Type B pancreatic cell (in vitro differentiated cells): ENCODE measurements around the gene SAMD11. TPM values are rescaled to one million over a fixed set of nuclear protein-coding genes. Genes with fewer than 3 reads are reported as not detected.

Experiments used
- DNase-seq: peaks from one replicate; pipeline ENCODE4 v3.0.0; 2021; ENCODE audit warnings: mixed read lengths; ENCODE audit not compliant: unreplicated experiment; ENCODE audit errors: extremely low spot score
- H3K27ac Mint-ChIP-seq: 2 replicates; pipeline ENCODE4 v1.8.0; 2021; ENCODE audit warnings: mild to moderate bottlenecking, mixed read lengths
- H3K27me3 Mint-ChIP-seq: 2 replicates; pipeline ENCODE4 v1.8.0; 2021; ENCODE audit warnings: mixed read lengths
- H3K36me3 Mint-ChIP-seq: 2 replicates; pipeline ENCODE4 v1.8.0; 2021; ENCODE audit warnings: mixed read lengths
- H3K4me1 Mint-ChIP-seq: one replicate; pipeline ENCODE4 v1.8.0; 2021; ENCODE audit warnings: mixed read lengths; ENCODE audit not compliant: unreplicated experiment
- H3K4me3 Mint-ChIP-seq: 2 replicates; pipeline ENCODE4 v1.8.0; 2021; ENCODE audit warnings: mild to moderate bottlenecking, mixed read lengths
- H3K9me3 Mint-ChIP-seq: 2 replicates; pipeline ENCODE4 v1.8.0; 2021; ENCODE audit warnings: mixed read lengths
- total RNA-seq: library from RNA; stranded (reverse); gene quantifications from 2 replicates; pipeline ENCODE4 v1.2.1, GENCODE V29; 2021; ENCODE audit warnings: low replicate concordance
- TF ChIP-seq, protein P1 (sequence below): fragments of 200-600 bp; sonication (generic); conservative IDR thresholded peaks from 2 replicates; pipeline ENCODE4 v1.5.0; 2021; ENCODE audit warnings: antibody characterized with exemption, mild to moderate bottlenecking

The SAMD11 gene
- total RNA-seq, 1 donor from 2014 or later, result 50.5 TPM

DNA sequence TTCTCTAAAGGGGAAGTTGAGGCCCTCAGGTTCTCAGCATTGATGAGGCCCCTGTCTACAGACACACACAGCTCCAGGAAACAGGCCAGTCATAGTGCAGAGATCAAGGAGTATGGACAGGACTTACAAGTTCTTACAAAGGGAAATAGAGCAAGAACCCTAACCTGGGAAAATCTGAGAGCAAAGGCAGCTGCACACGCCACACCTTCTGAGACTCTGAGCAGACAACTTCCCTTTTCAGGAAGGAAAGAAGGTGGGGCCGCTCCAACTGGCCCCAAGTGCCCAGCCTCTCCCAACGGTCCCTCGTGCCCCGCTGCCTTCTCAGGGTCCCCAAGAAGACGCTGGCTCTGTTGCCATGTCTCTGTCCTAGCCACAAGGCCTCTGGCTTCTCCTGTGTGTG lies 31.8 kb downstream of the SAMD11 start:
- Mint-ChIP-seq H3K27ac (no peak overlapping the region), H3K27me3 (no peaks in the 10 kb centered on the region), H3K36me3 (peaks cover 12% of the 10 kb centered on the region), H3K4me3 (peak overlapping the region; percentile 12), H3K4me1 (peaks cover 12% of the 10 kb centered on the region), H3K9me3 (no peaks in the 10 kb centered on the region)
- no peak for DNase-seq
- TF ChIP-seq, protein P1, sequence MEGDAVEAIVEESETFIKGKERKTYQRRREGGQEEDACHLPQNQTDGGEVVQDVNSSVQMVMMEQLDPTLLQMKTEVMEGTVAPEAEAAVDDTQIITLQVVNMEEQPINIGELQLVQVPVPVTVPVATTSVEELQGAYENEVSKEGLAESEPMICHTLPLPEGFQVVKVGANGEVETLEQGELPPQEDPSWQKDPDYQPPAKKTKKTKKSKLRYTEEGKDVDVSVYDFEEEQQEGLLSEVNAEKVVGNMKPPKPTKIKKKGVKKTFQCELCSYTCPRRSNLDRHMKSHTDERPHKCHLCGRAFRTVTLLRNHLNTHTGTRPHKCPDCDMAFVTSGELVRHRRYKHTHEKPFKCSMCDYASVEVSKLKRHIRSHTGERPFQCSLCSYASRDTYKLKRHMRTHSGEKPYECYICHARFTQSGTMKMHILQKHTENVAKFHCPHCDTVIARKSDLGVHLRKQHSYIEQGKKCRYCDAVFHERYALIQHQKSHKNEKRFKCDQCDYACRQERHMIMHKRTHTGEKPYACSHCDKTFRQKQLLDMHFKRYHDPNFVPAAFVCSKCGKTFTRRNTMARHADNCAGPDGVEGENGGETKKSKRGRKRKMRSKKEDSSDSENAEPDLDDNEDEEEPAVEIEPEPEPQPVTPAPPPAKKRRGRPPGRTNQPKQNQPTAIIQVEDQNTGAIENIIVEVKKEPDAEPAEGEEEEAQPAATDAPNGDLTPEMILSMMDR, result no peak

DNA sequence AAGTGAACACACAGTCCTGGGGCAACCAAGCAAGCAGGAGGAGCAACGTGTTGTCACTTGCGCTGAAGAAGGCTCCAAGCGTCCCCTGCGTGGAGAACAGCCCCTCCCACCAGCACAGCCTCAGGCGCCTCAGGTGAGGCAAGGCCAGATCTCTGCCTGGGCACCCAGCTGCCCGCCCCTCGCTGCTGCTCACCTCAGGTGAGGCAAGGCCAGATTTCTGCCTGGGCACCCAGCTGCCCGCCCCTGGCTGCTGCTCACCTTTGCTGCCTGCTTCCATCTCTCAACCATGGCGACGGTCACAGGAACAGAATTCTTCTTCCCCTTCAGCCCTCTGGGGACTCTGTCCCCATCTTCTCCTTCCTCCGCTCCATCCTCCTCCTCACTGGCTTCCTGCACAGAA lies 32.9 kb downstream of the SAMD11 start:
- Mint-ChIP-seq H3K4me1 (peaks cover 12% of the 10 kb centered on the region), H3K36me3 (peaks cover 8% of the 10 kb centered on the region), H3K9me3 (no peaks in the 10 kb centered on the region), H3K27me3 (no peaks in the 10 kb centered on the region), H3K27ac (no peak overlapping the region), H3K4me3 (no peak overlapping the region)
- TF ChIP-seq, protein P1, result no peak
- DNase-seq, result no peak

DNA sequence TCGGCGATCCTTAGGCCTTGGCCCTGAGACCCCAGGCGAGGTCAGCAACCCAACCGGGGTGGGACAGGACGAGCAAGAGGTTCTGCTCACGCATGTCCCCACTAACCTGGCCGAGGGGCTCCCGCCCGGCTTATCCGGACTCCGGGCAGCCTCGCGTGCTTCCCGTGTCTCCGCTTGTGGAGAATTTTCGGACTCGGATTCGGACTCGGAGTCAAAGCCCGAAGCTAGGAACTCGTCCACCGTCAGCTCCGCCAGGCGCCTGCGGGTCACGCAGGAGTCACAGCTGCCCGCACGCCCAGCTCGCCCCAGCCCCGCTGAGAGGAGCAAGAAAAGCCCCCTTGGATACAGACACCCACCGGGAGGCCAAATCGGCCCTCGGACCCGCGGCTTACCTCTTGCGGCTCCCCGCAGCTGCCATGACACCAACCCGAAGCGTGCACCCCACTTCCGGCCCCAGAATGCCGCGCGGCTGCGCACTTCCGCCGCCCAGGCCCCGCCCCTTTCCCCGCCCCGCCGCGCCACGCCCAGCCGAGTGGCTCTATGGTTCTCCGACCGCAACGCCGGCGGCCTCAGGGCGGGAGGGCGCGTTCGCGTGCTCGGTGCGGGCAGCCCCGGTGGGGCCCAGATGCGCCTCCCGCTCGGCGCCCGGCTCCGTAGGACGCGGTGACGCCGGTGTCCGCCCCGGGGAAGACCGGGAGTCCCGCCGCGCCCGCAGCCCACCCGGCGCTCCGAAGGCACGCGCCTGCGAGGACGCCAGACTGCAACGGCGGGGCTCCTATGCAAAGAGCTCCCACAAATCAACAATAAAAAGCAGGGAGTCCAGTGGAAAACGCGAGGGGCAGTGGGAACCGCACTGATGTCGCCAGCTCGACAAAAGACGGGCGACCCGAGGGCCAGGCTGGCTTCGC lies 35.4 kb downstream of the SAMD11 start, which contains the start of gene NOC2L:
Gene NOC2L (minus strand): TSS at position 434 of the 908 bp plus-strand sequence. CDS start 16 bp downstream, at position 418.
- no peaks in the 10 kb centered on the region for H3K27me3 Mint-ChIP-seq
- H3K36me3 Mint-ChIP-seq, result peaks cover 8% of the 10 kb centered on the region
- peak within 1 kb of the TSS; percentile 83 for H3K27ac Mint-ChIP-seq
- TF ChIP-seq, protein P1, result no peak
- H3K4me3 Mint-ChIP-seq, result peak within 1 kb of the TSS; percentile 95
- DNase-seq, result peak; percentile 96
- peaks cover 12% of the 10 kb centered on the region for H3K4me1 Mint-ChIP-seq
- H3K9me3 Mint-ChIP-seq, result no peaks in the 10 kb centered on the region

DNA sequence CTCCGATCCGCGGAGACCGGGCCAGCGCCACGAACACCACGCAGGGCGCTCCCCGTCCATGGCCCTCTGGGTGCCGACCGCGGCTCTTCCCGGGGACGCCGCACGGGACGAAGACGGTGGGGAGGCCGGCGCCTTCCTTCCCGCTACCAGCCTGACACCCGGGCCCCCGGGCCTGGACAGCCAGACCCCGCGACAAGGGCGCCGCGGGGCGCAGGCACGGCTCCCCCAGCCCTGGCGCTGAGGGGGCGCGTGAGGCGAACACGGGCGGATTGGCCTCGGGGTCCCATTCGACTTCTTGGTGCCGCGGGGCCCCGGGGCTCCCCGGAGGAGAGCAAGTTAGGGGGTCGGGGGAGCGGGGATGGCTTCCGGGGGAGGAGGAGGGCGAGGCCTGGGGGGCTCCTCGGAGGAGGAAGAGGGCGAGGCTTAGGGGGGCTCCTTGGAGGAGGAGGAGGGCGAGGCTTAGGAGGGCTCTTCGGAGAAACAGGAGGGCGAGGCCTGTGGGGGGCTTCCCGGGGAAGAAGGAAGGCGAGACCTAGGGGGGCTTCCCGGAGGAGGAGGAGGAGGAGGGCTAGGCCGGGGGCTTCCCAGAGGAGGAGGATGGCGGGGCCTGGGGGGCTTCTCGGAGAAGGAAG lies 36.1 kb downstream of the SAMD11 start:
- TF ChIP-seq, protein P1, result no peak

DNA sequence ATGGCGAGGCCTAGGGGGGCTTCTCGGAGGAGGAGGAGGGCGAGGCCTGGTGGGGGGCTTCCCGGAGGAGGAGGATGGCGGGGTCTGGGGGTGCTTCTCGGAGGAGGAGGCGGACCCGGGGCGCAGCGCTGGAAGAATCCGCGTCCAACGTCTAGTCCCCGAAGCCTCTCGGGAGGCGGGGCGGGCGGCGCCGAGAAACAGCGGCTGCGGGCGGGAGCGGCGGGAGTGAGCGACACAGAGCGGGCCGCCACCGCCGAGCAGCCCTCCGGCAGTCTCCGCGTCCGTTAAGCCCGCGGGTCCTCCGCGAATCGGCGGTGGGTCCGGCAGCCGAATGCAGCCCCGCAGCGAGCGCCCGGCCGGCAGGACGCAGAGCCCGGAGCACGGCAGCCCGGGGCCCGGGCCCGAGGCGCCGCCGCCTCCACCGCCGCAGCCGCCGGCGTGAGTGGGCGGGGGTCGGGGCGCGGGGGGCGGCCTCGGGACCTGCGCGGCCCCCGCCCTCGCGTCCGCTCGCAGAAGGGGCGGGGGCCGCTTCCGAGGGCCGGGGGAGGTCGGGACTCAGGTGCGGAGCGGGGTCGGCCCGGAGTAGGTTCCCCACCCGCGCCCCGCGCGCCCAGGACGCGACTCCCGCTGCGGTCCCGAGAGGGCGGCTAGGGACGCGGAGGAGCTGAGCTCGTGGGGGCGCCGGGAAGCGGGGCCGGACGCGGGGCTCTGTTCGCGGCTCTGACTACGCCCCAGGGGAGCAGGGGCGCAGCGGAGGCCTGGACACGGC lies 36.8 kb downstream of the SAMD11 start, which contains the start of gene KLHL17:
Gene KLHL17 (plus strand): TSS at position 222 of the 769 bp plus-strand sequence. CDS start 110 bp downstream, at position 332.
- TF ChIP-seq, protein P1, result no peak
- Mint-ChIP-seq H3K9me3 (no peaks in the 10 kb centered on the region), H3K4me1 (peaks cover 12% of the 10 kb centered on the region), H3K36me3 (peaks cover 4% of the 10 kb centered on the region), H3K27me3 (no peaks in the 10 kb centered on the region), H3K27ac (no peak within 1 kb of the TSS), H3K4me3 (peak within 1 kb of the TSS; percentile 95)
- peak; percentile 85 for DNase-seq

More for the DNA sequence above, 36.1 kb downstream of the SAMD11 start:
- peak overlapping the region; percentile 77 for H3K4me3 Mint-ChIP-seq
- peaks cover 8% of the 10 kb centered on the region for H3K36me3 Mint-ChIP-seq
- peaks cover 12% of the 10 kb centered on the region for H3K4me1 Mint-ChIP-seq
- H3K27ac Mint-ChIP-seq, result no peak overlapping the region
- no peaks in the 10 kb centered on the region for H3K9me3 Mint-ChIP-seq
- DNase-seq, result no peak
- no peaks in the 10 kb centered on the region for H3K27me3 Mint-ChIP-seq
